Coronary artery (tissue), 2 donors: Measurements from ENCODE around the gene SMIM15.

ENCODE experiments used
- DNase-seq: peaks from one replicate; pipeline ENCODE4 v3.0.0-alpha.2; 2017; ENCODE audit warnings: low spot score
- H3K27ac ChIP-seq, 2 donors: fragments of 200-600 bp; sonication (generic); one replicate each; pipeline ENCODE4 v1.5.1; 2016 to 2019
- H3K4me3 ChIP-seq: fragments of 200-600 bp; sonication (generic); 2 replicates; pipeline ENCODE4 v1.5.1; 2016; ENCODE audit warnings: mild to moderate bottlenecking, moderate library complexity
- CTCF ChIP-seq: fragments of 200-600 bp; sonication (generic); IDR thresholded peaks from one replicate; pipeline ENCODE4 v1.5.1; 2019; ENCODE audit warnings: antibody characterized with exemption

SMIM15 gene

GRCh38 chr5:61186634-61187033 is 24.4 kb upstream of the SMIM15 start:
- Histone ChIP-seq H3K4me3 (no peak overlapping the region), H3K27ac (no peak overlapping the region)
- DNase-seq, result no peak
- TF ChIP-seq CTCF, result no peak

- Histone ChIP-seq H3K4me3 (no peak overlapping the region), H3K27ac (no peak overlapping the region)
- no peak for DNase-seq
- no peak for TF ChIP-seq CTCF
Observed at GRCh38 chr5:61184708-61185107, 22.4 kb upstream of the SMIM15 start.

GRCh38 chr5:61183538-61183937 is 21.3 kb upstream of the SMIM15 start:
- no peak overlapping the region for H3K27ac ChIP-seq
- no peak overlapping the region for H3K4me3 ChIP-seq
- no peak for TF ChIP-seq CTCF
- DNase-seq, result no peak

GRCh38 chr5:61182449-61182848 is 20.2 kb upstream of the SMIM15 start:
- DNase-seq, result no peak
- H3K27ac ChIP-seq, result no peak overlapping the region
- no peak overlapping the region for H3K4me3 ChIP-seq
- no peak for TF ChIP-seq CTCF

GRCh38 chr5:61180886-61181285 is 18.6 kb upstream of the SMIM15 start:
- TF ChIP-seq CTCF, result no peak
- peak overlapping the region; percentile 34 for H3K4me3 ChIP-seq
- no peak for DNase-seq
- no peak overlapping the region for H3K27ac ChIP-seq

GRCh38 chr5:61178702-61179101 is 16.4 kb upstream of the SMIM15 start:
- H3K4me3 ChIP-seq, result no peak overlapping the region
- no peak overlapping the region for H3K27ac ChIP-seq
- DNase-seq, result no peak
- TF ChIP-seq CTCF, result no peak

- DNase-seq, result no peak
- no peak for TF ChIP-seq CTCF
Observed at GRCh38 chr5:61177716-61178115, 15.4 kb upstream of the SMIM15 start.

More at GRCh38 chr5:61177716-61178115, 15.4 kb upstream of the SMIM15 start:
- no peak overlapping the region for H3K4me3 ChIP-seq
- no peak overlapping the region for H3K27ac ChIP-seq
